OCI-LY3 (cell line): ENCODE results near the gene TMIGD1.

ENCODE experiments used
- CTCF ChIP-seq: fragments of 200-600, 300-600 bp; sonication (generic); IDR thresholded peaks from 2 replicates; pipeline ENCODE4 v1.5.1; 2014; ENCODE audit warnings: antibody characterized with exemption, low read length, low read depth
- EZH2phosphoT487 ChIP-seq: fragments of 200-600 bp; shearing (Covaris generic); IDR thresholded peaks from 2 replicates; pipeline ENCODE4 v1.6.1; 2018; ENCODE audit warnings: antibody characterized with exemption, mixed run types, low read depth

GRCh38 chr17:30377574-30378240, 43.9 kb upstream of the TMIGD1 start:
- TF ChIP-seq CTCF (no peak), EZH2phosphoT487 (no peak)
